Measurements from ENCODE around the gene TP53I13. TPM values are rescaled to one million over a fixed set of nuclear protein-coding genes. Genes with fewer than 3 reads are reported as not detected.

The TP53I13 gene
- polyA plus RNA-seq, 2 of the 4 experiments (the other 2 are of a cell fraction): 27.5 to 57.8 TPM

DNA sequence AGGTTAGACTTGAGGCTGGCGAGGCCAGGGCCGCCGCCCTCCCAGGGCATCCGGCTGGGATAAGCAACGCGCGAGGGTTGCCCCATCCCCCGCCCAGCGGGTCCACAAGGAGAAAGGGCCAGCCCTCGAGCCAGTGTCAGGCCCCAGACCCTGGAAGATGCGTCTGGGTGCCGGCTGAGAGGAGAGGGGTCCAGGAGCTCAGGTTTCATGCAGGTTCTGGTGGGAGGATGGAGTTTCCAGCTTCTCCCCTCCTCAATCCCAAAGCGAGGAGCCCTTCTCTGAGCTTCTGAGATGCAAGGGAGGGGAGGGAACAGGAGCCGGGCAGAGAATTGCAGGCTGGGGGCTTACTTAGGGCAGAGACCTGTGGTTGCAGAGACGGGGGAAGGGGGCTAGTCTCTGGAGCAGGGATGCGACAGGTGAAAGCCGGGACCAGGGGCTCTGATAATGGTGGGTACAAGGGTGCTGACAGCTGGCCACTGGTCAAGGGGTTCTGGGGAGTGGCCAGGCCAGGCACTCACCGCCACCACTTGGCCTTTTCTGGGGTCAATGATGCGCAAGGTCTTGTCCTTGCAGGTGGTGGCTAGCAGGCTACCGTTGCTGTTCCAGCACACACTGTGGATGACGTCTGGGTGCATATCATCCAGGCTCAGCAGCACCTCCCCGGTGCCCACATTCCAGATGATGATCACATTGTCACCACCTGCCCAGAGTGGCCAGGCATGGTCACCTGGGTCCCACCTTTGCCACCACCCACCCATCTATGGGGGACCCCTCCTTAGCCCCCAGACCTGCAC, 50.0 kb downstream of the TP53I13 start:
- FAIRE-seq (no peak), DNase-seq (ENCODE audit: low read depth in 1 of 2, low spot score in 1 of 2) (no peak), ATAC-seq (peak; percentile 10 to 13)
- ChIA-PET POLR2A (interaction anchor here (1.0 to 2.3 kb wide), 3 partner anchors 21 to 51 kb away, joined by 3 to 15 read pairs (median 8); partner anchors contain the start of gene ANKRD13B), CTCF (interaction anchor here (0.6 to 23.2 kb wide), 41 partner anchors 9 to 494 kb away, joined by 3 to 447 read pairs (median 5); partner anchors contain the start of genes ABHD15, ANKRD13B, SSH2 and TP53I13)
- Histone ChIP-seq H3K4me3 (peak overlapping the region; percentile 23; the same call in 2 of the 3 replicates), H3K27ac (peak overlapping the region; percentile 63 to 82; a peak in 5 of 6 replicates), H3K4me1 (peaks cover 57% of the 10 kb centered on the region), H3K4me2 (peak overlapping the region; percentile 70), H3K9me3 (no peaks in the 10 kb centered on the region)
- 72% methylated on average over 14 of the region's 22 CpGs for whole genome bisulfite sequencing (ENCODE audit: missing lambda C conversion rate)
- TF ChIP-seq KDM1A (IDR thresholded peaks at IDR 0.05; ENCODE audit: low read depth): no peak
- TF ChIP-seq RAD21 (conservative IDR thresholded peaks at IDR 0.05 in 1 of 2, IDR thresholded peaks at IDR 0.05 in 1 of 2): no peak
- no peak for TF ChIP-seq CHD2 (IDR thresholded peaks at IDR 0.05; ENCODE audit: low read length, partially characterized antibody)
- TF ChIP-seq NFE2L2 (conservative IDR thresholded peaks at IDR 0.05; ENCODE audit: low read length): no peak
- no peak for TF ChIP-seq HOXA7 (CRISPR knock-in tag; IDR thresholded peaks at IDR 0.05)
- no peak for TF ChIP-seq MYC (IDR thresholded peaks at IDR 0.05; ENCODE audit: borderline replicate concordance, low read length)
- no peak for TF ChIP-seq ZC3H11A (IDR thresholded peaks at IDR 0.05)
- no peak for TF ChIP-seq CEBPB (IDR thresholded peaks at IDR 0.05)
- TF ChIP-seq JUNB (IDR thresholded peaks at IDR 0.05): no peak
- TF ChIP-seq FOXS1 (CRISPR knock-in tag; IDR thresholded peaks at IDR 0.05): no peak
- TF ChIP-seq, protein P1, sequence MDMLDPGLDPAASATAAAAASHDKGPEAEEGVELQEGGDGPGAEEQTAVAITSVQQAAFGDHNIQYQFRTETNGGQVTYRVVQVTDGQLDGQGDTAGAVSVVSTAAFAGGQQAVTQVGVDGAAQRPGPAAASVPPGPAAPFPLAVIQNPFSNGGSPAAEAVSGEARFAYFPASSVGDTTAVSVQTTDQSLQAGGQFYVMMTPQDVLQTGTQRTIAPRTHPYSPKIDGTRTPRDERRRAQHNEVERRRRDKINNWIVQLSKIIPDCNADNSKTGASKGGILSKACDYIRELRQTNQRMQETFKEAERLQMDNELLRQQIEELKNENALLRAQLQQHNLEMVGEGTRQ (IDR thresholded peaks at IDR 0.05): no peak
- TF ChIP-seq POLR2AphosphoS2 (conservative IDR thresholded peaks at IDR 0.05; ENCODE audit: low read length): no peak
- no peak for TF ChIP-seq BHLHE40 (IDR thresholded peaks at IDR 0.05; ENCODE audit: low read depth, low read length)
- no peak for TF ChIP-seq FOSB (CRISPR knock-in tag; IDR thresholded peaks at IDR 0.05)
- TF ChIP-seq, protein P2, sequence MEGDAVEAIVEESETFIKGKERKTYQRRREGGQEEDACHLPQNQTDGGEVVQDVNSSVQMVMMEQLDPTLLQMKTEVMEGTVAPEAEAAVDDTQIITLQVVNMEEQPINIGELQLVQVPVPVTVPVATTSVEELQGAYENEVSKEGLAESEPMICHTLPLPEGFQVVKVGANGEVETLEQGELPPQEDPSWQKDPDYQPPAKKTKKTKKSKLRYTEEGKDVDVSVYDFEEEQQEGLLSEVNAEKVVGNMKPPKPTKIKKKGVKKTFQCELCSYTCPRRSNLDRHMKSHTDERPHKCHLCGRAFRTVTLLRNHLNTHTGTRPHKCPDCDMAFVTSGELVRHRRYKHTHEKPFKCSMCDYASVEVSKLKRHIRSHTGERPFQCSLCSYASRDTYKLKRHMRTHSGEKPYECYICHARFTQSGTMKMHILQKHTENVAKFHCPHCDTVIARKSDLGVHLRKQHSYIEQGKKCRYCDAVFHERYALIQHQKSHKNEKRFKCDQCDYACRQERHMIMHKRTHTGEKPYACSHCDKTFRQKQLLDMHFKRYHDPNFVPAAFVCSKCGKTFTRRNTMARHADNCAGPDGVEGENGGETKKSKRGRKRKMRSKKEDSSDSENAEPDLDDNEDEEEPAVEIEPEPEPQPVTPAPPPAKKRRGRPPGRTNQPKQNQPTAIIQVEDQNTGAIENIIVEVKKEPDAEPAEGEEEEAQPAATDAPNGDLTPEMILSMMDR (IDR thresholded peaks at IDR 0.05): 0 out of 3 replicates have a peak, but pooled peaks have one; percentile 3
- 0 out of 2 replicates have a peak, but pooled peaks have one; percentile 3 for TF ChIP-seq TP53 (CRISPR knock-in tag; IDR thresholded peaks at IDR 0.05)
- no peak; a peak in 1 of 5 replicates for TF ChIP-seq JUN (IDR thresholded peaks at IDR 0.05)

DNA sequence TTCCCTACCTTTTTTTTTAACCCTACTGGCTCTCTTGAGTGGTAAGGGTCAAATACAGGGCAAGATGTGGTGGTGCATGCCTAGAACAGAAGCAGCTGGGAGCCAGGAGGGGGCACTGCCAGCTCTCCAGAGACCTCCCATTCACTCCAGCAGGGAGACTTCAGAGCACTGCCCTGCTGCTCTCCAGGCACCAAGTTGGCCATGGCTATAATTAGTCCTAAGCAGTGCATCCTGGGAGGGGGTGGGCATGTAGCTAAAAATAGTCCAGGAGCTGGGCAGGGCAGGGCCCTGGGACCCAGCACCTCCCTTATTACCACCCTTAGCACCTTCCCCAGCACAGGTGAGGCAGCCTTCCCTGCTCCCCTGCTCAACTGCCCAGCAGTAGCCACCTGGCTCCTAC, 50.8 kb downstream of the TP53I13 start:
- CTCF ChIA-PET: interaction anchor here (1.2 to 23.2 kb wide), 9 partner anchors 12 to 311 kb away, joined by 4 to 447 read pairs (median 31); partner anchors contain the start of genes ABHD15, ANKRD13B, SSH2 and TP53I13
- H3K4me2 ChIP-seq: peak overlapping the region; percentile 47; the same call in 1 of the 3 replicates

More for the DNA sequence above, 50.8 kb downstream of the TP53I13 start:
- FAIRE-seq (no peak), DNase-seq (ENCODE audit: low read depth in 1 of 2, low spot score in 1 of 2) (peak in 1 of 2 experiments; percentile 73), ATAC-seq (peak; percentile 3 to 17; a peak in 3 of 6 replicates)
- no peaks in the 10 kb centered on the region for H3K9me3 ChIP-seq
- POLR2A ChIA-PET: no interaction called here
- H3K4me3 ChIP-seq: no peak overlapping the region
- peak in 1 of 2 experiments; percentile 53; a peak in 2 of 5 replicates for TF ChIP-seq RAD21 (conservative IDR thresholded peaks at IDR 0.05 in 1 of 2, IDR thresholded peaks at IDR 0.05 in 1 of 2)
- no peak for TF ChIP-seq HOXB5 (CRISPR knock-in tag; IDR thresholded peaks at IDR 0.05)
- TF ChIP-seq, protein P2 (IDR thresholded peaks at IDR 0.05): peak; percentile 29; the same call in 2 of the 3 replicates
- peak overlapping the region in 1 of 2 experiments; percentile 63; a peak in 3 of 6 replicates for H3K27ac ChIP-seq
- peaks cover 49% of the 10 kb centered on the region for H3K4me1 ChIP-seq

All from A549 (cell line).